AG04449 (cell line): ENCODE data around the gene ITPR1.

ENCODE experiments used
- CTCF ChIA-PET: fragments of 350-600 bp; formaldehyde crosslinking; extraction: SDS; loops from one replicate; lab custom pipeline; 2021; ENCODE audit warnings: antibody characterized with exemption; lab: Yijun Ruan, JAX
- POLR2A ChIA-PET: fragments of 400-600, 350-600 bp; formaldehyde crosslinking; extraction: SDS; loops from one replicate; lab custom pipeline; 2020; ENCODE audit warnings: antibody characterized with exemption, inconsistent platforms; lab: Yijun Ruan, JAX
- DNase-seq: peaks from one replicate; pipeline ENCODE4 v3.0.0-alpha.2; 2010; ENCODE audit warnings: low read depth, low spot score
- H3K4me3 ChIP-seq: 2 replicates; pipeline ENCODE4 v1.5.1; 2011; ENCODE audit warnings: low read depth, mild to moderate bottlenecking, control low read depth, low read length
- TF ChIP-seq, protein P1 (sequence below): IDR thresholded peaks from one replicate; pipeline ENCODE4 v1.5.1; 2011; ENCODE audit warnings: mild to moderate bottlenecking, moderate library complexity, low read length, control low read depth, inconsistent platforms; ENCODE audit not compliant: insufficient read depth; ENCODE audit errors: missing control alignments

Gene ITPR1

DNA sequence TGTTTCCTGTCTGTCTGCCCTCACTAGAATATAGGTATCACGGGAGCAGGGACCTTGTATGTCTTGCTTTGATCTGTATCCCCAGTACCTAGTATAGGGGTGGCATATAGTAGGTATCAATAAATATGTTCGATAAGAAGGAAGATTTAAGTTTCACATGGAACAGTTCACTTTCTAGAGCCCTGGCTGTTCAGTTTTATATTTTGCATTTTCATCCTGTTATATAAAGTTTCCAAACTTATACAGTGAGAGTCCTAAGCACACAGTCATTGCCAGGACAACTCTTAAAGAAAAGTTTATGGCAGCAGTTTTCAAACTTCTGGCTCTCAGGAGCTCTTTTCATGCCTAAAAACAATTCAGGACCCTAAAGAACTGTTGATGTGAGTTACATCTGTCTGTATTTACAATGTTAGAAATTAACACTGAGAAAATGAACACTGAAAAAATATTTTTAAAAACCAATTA lies 13.4 kb downstream of the ITPR1 start:
- no peak overlapping the region for H3K4me3 ChIP-seq
- CTCF ChIA-PET, result no interaction called here
- no peak for DNase-seq
- TF ChIP-seq, protein P1, sequence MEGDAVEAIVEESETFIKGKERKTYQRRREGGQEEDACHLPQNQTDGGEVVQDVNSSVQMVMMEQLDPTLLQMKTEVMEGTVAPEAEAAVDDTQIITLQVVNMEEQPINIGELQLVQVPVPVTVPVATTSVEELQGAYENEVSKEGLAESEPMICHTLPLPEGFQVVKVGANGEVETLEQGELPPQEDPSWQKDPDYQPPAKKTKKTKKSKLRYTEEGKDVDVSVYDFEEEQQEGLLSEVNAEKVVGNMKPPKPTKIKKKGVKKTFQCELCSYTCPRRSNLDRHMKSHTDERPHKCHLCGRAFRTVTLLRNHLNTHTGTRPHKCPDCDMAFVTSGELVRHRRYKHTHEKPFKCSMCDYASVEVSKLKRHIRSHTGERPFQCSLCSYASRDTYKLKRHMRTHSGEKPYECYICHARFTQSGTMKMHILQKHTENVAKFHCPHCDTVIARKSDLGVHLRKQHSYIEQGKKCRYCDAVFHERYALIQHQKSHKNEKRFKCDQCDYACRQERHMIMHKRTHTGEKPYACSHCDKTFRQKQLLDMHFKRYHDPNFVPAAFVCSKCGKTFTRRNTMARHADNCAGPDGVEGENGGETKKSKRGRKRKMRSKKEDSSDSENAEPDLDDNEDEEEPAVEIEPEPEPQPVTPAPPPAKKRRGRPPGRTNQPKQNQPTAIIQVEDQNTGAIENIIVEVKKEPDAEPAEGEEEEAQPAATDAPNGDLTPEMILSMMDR, result no peak
- POLR2A ChIA-PET, result no interaction called here

DNA sequence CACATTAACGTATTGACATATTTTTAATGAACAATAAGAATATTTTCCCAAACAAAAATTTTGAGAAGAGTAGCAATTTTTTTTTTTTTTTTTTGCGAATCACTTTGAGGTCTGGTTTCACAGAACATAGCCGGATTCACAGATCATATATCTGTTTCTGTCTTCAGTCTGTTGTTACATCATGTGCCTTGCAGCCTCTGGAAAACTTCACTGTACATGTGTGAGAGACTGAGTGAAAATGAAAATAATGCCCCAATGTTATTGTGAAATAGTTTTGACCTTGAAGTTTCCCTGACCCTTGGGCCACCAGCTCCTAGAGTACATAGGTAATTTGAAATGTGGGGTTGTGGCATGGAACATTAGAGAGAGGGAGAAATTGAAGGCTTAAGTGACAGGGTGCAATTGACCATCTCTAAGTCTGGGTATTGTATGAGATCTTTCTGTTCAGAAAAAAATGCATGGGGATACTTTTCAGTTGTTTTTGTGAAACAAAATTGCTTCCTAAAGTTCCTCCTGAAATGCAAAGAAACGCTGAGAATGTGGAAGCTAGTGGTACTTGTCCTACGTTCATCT lies 14.0 kb downstream of the ITPR1 start:
- ChIA-PET CTCF (no interaction called here), POLR2A (interaction anchor here (1.2 kb wide), 1 partner anchor 13 kb away, joined by 4 read pairs; the partner anchor contains the start of gene ITPR1)
- no peak overlapping the region for H3K4me3 ChIP-seq
- TF ChIP-seq, protein P1, result no peak
- DNase-seq, result no peak

DNA sequence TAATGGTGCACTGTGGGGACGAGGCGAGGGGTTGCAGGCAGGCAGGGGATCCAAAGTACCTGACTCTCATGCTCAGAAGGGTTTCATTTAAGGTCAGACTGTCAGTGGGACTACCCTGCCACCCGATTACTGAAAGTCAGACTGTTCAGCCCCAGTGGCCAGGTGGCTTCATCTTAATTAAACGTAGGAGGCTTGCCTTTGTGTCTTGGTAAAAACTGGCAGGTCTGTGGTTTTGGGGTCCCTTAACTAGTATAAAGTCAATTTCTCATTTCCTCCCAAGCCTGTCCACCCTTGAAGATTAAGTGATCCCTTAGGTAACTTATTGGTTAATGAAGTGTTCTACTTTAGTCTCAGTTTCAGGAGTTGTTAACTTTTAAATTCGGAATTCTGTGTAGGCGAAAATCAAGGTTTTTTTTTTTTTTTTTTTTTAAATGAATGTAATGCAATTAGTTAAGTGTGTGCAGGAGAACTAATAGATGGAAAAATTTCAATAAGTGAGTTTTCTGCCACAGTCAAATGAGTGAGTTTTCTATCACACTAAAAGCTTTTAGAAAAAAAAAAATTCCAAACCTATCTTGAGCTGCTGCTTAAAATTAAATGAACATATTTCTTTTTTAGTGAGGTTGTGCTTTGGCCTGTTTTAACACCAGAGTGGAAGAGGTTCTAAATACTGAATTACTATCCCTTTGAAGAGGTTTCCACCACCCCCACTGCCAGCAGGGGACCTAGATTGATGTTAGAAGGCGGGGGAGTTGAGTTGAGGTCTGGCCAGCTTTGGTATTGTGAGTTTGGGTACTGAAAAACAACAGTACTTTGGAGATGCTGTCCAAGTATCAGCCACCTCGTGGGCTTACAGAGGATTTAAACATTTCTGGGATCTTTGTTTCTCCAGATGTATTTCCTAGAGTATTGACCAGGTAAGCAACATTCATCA lies 15.2 kb downstream of the ITPR1 start:
- no peak for DNase-seq
- ChIA-PET POLR2A (interaction anchor here (1.2 kb wide), 1 partner anchor 15 kb away, joined by 4 read pairs; the partner anchor contains the start of gene ITPR1), CTCF (no interaction called here)
- H3K4me3 ChIP-seq, result no peak overlapping the region
- TF ChIP-seq, protein P1, result no peak

DNA sequence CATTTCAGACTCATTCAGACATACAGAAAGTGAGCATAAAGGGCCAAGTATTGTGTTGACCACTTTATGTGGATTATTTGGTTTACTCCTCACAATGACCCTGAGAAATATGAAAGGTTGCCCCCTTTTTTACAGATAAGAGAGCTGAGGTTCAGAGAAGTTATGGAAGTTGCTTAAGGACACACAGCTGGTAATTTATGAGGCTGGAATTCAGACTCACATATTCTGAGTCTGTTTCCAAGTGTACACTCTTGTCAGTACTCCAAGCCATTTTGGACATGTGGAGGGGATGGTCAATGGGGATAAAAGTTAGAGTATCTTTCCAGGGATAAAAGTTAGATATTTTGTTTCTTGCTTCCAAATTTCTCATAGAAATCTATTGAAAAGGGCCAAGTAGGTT lies 15.9 kb downstream of the ITPR1 start:
- TF ChIP-seq, protein P1, result no peak
- CTCF ChIA-PET, result no interaction called here
- no peak for DNase-seq
- H3K4me3 ChIP-seq, result no peak overlapping the region
- POLR2A ChIA-PET, result no interaction called here

DNA sequence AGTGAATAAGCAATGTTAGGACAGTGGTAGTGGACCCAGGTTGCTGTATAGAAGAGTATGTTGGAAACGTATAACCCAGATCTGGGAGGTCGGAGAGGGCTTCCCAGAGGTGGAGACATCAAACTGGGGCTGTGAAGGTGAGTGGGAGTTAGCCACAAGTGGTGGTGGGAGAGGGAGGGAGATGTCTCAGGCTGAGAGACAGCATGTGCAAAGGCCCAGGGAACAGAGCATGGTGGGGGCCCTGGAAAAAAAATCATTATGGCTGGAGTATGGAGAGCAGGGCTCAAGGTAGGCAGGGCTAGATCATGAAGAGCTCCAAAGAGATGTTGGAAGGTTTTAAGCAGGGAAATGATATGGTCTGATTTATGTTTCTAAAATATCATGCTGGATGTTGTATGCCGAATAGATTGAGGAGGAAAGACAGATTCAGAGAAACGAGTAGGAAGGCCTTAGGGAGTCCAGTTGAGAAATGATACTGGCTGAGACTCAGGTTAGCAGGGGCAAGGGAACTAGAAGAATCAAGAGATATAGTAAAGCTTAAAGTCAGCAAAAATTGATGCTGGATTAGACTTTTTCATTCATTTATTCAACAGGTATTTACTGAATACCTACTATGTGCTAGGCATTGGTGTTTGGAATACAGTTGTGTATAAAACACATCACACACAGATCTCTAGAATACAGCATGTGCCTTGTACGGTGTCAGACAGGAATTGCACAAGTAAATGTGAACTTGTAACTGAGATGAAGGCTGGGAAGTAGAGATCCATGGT lies 17.0 kb downstream of the ITPR1 start:
- no peak overlapping the region for H3K4me3 ChIP-seq
- ChIA-PET CTCF (interaction anchor here (0.7 kb wide), 1 partner anchor 8 kb away, joined by 6 read pairs; no protein-coding TSS in a partner anchor), POLR2A (no interaction called here)
- TF ChIP-seq, protein P1, result no peak
- no peak for DNase-seq
